Effector memory CD8-positive, alpha-beta T cell (primary cell): Measurements from ENCODE around the gene REG3G.
"Not testable (repeated sequence)": the region's sequence is repeated elsewhere in the genome, so short reads cannot be mapped to it uniquely, and the experiment has no call there.

ENCODE experiments used
- ATAC-seq: fragments of 150-1000 bp; cut with Tn5 transposase; replicated peaks from 2 replicates; pipeline ENCODE4 v1.10.0; 2021; ENCODE audit warnings: mild to moderate bottlenecking, moderate library complexity
- DNase-seq, 3 experiments: peaks; one replicate each; pipeline ENCODE4 v3.0.0; 2021
- H3K27ac Mint-ChIP-seq, 2 donors: one replicate each; pipeline ENCODE4 v1.8.0; 2022; ENCODE audit warnings: mild to moderate bottlenecking in 2 of 2, mixed read lengths in 2 of 2, moderate library complexity in 2 of 2
- H3K27me3 Mint-ChIP-seq, 2 donors: one replicate each; pipeline ENCODE4 v1.8.0; 2022; ENCODE audit warnings: mixed read lengths in 2 of 2
- H3K36me3 Mint-ChIP-seq: one replicate; pipeline ENCODE4 v1.8.0; 2022; ENCODE audit warnings: mild to moderate bottlenecking, moderate library complexity, mixed read lengths; ENCODE audit not compliant: insufficient read depth
- H3K4me1 Mint-ChIP-seq, 2 donors: one replicate each; pipeline ENCODE4 v1.8.0; 2022; ENCODE audit warnings: low read depth in 2 of 2, mixed read lengths in 2 of 2
- H3K4me3 Mint-ChIP-seq, 2 donors: one replicate each; pipeline ENCODE4 v1.8.0; 2022; ENCODE audit warnings: mild to moderate bottlenecking in 2 of 2, mixed read lengths in 2 of 2, moderate library complexity in 2 of 2
- H3K9me3 Mint-ChIP-seq, 2 donors: one replicate each; pipeline ENCODE4 v1.8.0; 2022; ENCODE audit warnings: mixed read lengths in 2 of 2

REG3G gene

DNA sequence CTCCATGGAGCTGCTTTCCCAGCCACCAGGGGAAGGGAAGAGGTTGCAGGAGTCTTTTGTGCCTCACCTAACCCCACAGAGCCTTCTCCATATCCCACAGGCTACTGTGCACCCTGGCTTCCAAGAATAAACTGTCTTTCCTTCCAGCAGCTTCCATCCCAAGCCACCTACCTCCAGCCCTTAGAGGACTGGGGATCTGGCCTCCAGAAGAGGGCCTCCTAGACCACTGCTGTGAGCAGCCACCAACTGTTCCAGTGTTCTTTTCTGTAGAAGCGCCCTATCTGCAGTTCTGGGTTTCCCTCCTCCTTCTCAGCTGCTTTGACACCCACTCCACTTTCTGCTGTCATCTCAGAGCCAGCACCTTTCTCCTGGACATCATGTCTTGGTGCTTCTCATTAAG, 30.7 kb upstream of the REG3G start:
- H3K4me3 Mint-ChIP-seq = no peak overlapping the region

DNA sequence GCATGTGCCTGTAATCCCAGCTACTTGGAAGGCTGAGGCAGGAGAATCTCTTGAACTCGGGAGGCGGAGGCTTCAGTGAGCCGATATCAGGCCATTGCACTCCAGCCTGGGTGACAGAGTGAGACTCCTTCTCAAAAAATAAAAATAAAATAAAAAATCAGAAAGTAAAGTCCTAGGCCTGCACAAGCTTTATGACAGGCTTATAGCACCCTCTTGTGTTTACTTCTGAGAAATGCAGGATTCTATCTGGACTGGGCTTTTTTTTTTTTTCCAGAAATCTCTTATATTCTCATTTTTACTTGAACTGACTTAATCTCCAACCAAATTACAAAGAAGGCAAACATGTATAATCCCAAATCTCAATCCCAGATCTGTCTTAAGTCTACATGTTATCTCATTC, 26.1 kb upstream of the REG3G start:
- Mint-ChIP-seq H3K27ac (no peak overlapping the region), H3K36me3 (no peaks in the 10 kb centered on the region), H3K4me1 (no peaks in the 10 kb centered on the region), H3K27me3 (peaks cover 2 to 7% of the 10 kb centered on the region in 2 donors), H3K4me3 (no peak overlapping the region), H3K9me3 (peaks cover 6 to 26% of the 10 kb centered on the region in 2 donors)
- DNase-seq (no peak), ATAC-seq (no peak)

More for the DNA sequence above, 30.7 kb upstream of the REG3G start:
- peaks cover 15 to 24% of the 10 kb centered on the region in 2 donors for H3K9me3 Mint-ChIP-seq
- DNase-seq (no peak), ATAC-seq (no peak)
- H3K27ac Mint-ChIP-seq = no peak overlapping the region
- H3K4me1 Mint-ChIP-seq = no peaks in the 10 kb centered on the region
- no peaks in the 10 kb centered on the region for H3K36me3 Mint-ChIP-seq
- peaks cover 14 to 28% of the 10 kb centered on the region in 2 donors for H3K27me3 Mint-ChIP-seq

DNA sequence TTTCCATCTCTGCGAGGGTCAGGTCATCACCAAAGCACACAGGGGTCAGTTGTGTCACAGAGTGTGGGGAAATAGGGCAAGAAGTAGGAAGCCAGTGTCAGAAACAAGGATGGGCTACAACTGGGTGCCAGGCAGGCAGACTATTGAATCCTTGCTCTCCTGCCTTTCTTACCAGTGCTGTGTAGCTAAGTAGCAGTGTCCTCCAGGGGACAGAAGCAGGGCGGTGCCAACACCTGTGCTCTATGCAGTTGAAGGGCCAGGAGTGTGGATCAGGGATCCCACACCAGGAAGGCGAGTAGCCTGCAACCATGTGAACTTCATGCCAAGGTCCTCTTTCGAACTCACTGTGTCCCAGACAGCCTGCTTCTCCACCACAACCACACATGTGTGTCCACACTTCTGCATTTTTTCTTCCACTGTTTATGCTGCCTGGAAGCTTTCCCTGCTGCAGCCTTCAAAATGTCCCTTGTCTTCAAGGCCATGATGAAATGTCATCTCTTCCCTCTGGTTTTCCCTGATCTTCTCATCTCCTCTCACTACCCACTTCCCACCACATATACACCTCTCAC, 25.4 kb upstream of the REG3G start:
- no peaks in the 10 kb centered on the region for H3K4me1 Mint-ChIP-seq
- no peak overlapping the region for H3K27ac Mint-ChIP-seq
- no peaks in the 10 kb centered on the region for H3K36me3 Mint-ChIP-seq
- H3K9me3 Mint-ChIP-seq = peaks cover 5 to 20% of the 10 kb centered on the region in 2 donors
- no peak for DNase-seq
- no peaks in the 10 kb centered on the region for H3K27me3 Mint-ChIP-seq
- no peak overlapping the region for H3K4me3 Mint-ChIP-seq
- ATAC-seq = no peak

DNA sequence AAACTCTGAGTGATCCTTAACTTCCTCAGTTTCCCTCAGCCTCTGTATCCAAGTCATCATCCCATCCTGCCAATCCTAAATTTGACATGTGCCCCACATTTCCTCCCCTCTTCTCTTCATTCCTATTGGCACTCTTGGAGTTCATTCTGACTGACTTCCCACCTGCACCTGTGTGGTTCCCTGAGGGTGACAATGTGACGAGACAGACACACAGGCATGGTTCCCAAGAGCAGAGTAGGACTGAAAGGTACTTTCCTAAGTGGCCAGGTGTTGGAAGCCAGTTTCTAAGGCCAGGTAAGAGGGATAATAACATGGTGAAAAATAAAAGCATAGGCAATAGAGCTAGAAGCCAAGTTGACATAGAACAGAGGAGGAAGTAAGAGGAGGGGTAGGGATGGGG, 24.2 kb upstream of the REG3G start:
- Mint-ChIP-seq H3K27ac (no peak overlapping the region), H3K36me3 (no peaks in the 10 kb centered on the region), H3K4me1 (no peaks in the 10 kb centered on the region), H3K9me3 (peaks cover 7 to 17% of the 10 kb centered on the region in 2 donors), H3K4me3 (no peak overlapping the region), H3K27me3 (no peaks in the 10 kb centered on the region)
- DNase-seq (no peak), ATAC-seq (no peak)

DNA sequence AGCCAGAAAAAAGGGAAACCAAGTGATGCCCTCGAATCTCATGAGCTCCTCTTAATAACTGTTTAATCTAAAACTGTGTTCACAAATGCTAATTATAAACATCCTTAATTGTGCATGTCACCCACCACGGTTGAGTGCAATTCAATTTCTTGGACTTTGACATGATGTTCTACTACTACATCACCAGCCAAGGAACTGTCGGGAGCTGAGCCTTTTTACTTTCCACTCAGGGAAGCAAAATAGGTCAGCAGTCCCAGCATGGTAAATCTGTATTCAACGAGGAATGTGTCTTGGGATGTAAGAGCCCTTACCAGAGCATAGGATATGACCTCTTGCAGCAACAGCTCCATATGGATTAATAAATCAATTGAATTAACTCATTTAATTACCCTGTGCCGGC, 20.8 kb upstream of the REG3G start:
- DNase-seq (no peak), ATAC-seq (no peak)
- H3K4me3 Mint-ChIP-seq = no peak overlapping the region

DNA sequence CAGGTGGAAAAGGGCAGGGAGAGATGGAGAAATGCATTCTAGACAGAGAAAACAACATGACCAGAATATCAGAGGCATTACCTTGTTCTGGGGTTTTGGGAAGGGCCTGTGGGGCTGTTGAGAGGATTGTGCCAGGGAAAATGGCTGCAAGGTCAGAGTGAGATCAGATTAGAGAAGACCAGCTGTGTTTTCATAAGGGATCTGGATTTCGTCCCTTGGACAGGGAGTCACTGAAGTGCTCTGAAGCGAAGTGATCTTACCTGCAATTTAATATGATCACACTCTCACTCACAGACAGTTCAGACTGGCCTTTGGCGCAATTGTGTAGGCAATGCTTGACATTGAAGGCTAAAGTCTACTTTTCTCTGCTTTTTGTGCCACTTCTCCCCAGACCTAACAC, 20.3 kb upstream of the REG3G start:
- H3K27me3 Mint-ChIP-seq = no peaks in the 10 kb centered on the region
- no peaks in the 10 kb centered on the region for H3K36me3 Mint-ChIP-seq
- DNase-seq (no peak), ATAC-seq (no peak)
- H3K27ac Mint-ChIP-seq = no peak overlapping the region
- no peak overlapping the region for H3K4me3 Mint-ChIP-seq
- H3K4me1 Mint-ChIP-seq = no peaks in the 10 kb centered on the region
- H3K9me3 Mint-ChIP-seq = peaks cover 13 to 17% of the 10 kb centered on the region in 2 donors

More for the DNA sequence above, 20.8 kb upstream of the REG3G start:
- Mint-ChIP-seq H3K27ac (no peak overlapping the region), H3K36me3 (no peaks in the 10 kb centered on the region), H3K27me3 (no peaks in the 10 kb centered on the region), H3K9me3 (peaks cover 13 to 22% of the 10 kb centered on the region in 2 donors), H3K4me1 (no peaks in the 10 kb centered on the region)

DNA sequence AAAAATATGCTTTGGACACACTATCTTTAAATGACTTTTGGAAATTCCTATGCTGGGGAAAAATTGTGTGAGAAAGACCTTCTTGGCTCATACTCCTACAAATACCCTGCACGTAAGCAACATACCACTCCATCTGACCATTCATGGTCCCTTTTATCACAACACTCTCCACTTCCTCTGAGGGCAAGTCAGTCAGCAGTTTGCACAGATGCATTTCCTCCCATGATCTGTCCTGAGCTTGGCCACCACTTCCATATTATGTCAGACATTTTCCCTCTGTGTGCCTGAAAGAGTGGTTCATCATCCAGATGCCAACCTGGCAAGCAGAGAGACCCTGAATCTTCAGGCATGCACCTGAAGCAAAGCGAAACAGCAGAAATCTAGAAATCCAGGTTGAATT, 16.1 kb upstream of the REG3G start:
- Mint-ChIP-seq H3K9me3 (peaks cover 5 to 16% of the 10 kb centered on the region in 2 donors), H3K27me3 (no peaks in the 10 kb centered on the region), H3K4me3 (no peak overlapping the region), H3K4me1 (no peaks in the 10 kb centered on the region), H3K36me3 (no peaks in the 10 kb centered on the region), H3K27ac (no peak overlapping the region)
- ATAC-seq (no peak), DNase-seq (no peak)

DNA sequence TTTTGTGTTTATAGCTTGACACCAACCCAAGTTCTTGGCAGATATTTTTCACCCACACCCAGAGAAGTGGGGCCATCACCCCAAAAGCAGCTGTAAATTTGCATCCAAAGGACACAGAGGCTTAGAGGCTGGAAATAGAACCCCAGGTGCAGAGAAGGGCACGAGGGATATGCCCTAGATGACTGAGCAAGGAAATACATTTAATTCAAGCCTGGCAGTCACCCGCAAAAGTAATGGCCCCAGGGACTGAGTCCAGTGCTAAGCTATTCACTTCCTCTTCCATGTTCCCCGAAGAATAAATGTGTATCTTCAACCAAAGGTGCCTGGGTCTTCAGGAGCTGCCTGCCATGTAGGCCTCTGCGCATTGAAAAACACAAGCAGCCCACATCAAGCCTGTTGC, 14.0 kb upstream of the REG3G start:
- Mint-ChIP-seq H3K36me3 (no peaks in the 10 kb centered on the region), H3K4me3 (no peak overlapping the region), H3K9me3 (peaks cover 5 to 14% of the 10 kb centered on the region in 2 donors), H3K27ac (no peak overlapping the region), H3K27me3 (no peaks in the 10 kb centered on the region), H3K4me1 (no peaks in the 10 kb centered on the region)
- ATAC-seq (no peak), DNase-seq (no peak)

DNA sequence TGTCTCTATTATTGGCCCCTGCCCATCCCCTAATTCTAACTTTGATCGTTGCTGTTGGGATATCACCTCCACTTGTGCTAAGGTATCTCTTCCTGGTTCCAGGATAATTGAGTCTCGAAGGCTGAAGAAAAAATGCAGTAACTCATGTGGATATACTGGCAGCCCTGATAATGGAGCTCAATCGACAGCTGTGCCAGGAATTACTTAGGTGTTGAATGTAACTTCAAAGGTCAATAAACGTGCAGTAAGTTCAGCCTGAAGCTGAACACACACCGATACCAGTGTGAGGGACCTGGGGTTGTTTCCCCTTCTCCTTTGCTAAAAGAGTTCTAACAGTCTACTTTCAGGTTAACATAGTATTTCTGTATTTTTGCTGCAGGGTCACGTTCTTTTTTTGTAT, 11.9 kb upstream of the REG3G start:
- ATAC-seq = no peak
- no peak overlapping the region for H3K27ac Mint-ChIP-seq
- no peak for DNase-seq
- H3K4me1 Mint-ChIP-seq = no peaks in the 10 kb centered on the region
- peaks cover 0 to 13% of the 10 kb centered on the region in 2 donors for H3K9me3 Mint-ChIP-seq
- H3K36me3 Mint-ChIP-seq = no peaks in the 10 kb centered on the region
- H3K27me3 Mint-ChIP-seq = no peaks in the 10 kb centered on the region
- H3K4me3 Mint-ChIP-seq = no peak overlapping the region

DNA sequence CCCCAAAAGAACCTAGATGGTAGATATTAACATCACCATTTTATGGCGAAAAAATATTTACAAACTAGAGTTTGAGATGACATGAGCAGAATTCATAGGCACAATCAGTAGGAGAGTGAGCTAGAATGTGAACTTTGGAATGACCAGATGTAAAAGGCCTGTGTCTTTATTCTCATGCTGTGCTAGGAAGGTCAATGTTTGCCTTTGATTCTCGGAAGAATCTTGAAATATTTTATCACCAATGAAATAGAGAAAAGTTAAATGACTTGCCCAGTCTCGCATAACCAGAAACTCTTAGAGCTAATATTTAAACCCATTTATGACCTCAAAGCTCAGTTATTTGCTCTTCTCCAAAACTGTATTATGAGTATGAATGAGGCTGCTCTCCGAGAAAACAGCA, 9.2 kb upstream of the REG3G start:
- H3K27ac Mint-ChIP-seq = no peak overlapping the region
- H3K36me3 Mint-ChIP-seq = no peaks in the 10 kb centered on the region
- no peak for ATAC-seq

DNA sequence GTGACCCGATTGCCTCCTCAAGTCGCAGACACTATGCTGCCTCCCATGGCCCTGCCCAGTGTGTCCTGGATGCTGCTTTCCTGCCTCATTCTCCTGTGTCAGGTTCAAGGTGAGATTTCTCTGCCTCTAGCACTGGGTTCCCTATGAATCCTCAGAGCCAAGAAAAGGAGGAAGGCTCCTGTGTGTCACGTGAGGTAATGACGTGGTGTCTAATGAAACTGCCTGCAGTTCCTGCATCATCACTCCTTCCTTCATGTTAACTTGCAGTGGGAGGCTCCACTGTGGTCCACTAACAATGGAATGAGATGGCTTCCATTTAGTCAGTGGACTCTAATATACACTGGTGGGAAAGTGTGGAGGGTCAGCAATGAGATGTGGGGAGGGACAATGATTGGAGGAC, 559 bp downstream of the REG3G start:
- no peak for ATAC-seq
- H3K4me3 Mint-ChIP-seq = no peak overlapping the region
- no peak overlapping the region for H3K27ac Mint-ChIP-seq
- no peaks in the 10 kb centered on the region for H3K27me3 Mint-ChIP-seq
- H3K9me3 Mint-ChIP-seq = peaks cover 14 to 21% of the 10 kb centered on the region in 2 donors
- no peaks in the 10 kb centered on the region for H3K4me1 Mint-ChIP-seq
- no peaks in the 10 kb centered on the region for H3K36me3 Mint-ChIP-seq
- no peak for DNase-seq

More for the DNA sequence above, 9.2 kb upstream of the REG3G start:
- H3K9me3 Mint-ChIP-seq = peaks cover 7 to 11% of the 10 kb centered on the region in 2 donors
- no peak overlapping the region for H3K4me3 Mint-ChIP-seq
- H3K4me1 Mint-ChIP-seq = no peaks in the 10 kb centered on the region
- no peak for DNase-seq
- H3K27me3 Mint-ChIP-seq = no peaks in the 10 kb centered on the region

DNA sequence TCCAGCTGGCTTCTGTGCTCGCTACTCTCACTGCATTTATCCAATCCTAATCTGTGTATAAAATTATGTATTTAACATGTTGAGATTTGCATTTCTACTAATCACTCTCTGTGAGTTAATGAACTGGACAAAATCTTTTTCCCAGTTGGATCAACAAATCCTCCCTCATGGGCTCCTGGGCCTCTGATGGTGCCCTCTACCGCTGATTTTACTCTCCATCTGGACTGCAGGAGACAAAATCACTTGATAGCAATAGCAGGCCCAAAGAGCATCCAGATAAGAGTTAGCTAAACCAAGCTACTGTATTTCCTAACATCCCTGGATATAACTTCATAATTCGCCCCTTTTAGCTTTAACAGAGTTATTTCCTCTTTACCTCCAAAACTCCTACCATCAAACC, 14.4 kb downstream of the REG3G start:
- no peaks in the 10 kb centered on the region for H3K27me3 Mint-ChIP-seq
- H3K4me3 Mint-ChIP-seq = no peak overlapping the region
- H3K4me1 Mint-ChIP-seq = no peaks in the 10 kb centered on the region
- ATAC-seq (no peak), DNase-seq (no peak)
- no peak overlapping the region for H3K27ac Mint-ChIP-seq
- H3K36me3 Mint-ChIP-seq = no peaks in the 10 kb centered on the region
- peaks cover 1 to 14% of the 10 kb centered on the region in 2 donors for H3K9me3 Mint-ChIP-seq

DNA sequence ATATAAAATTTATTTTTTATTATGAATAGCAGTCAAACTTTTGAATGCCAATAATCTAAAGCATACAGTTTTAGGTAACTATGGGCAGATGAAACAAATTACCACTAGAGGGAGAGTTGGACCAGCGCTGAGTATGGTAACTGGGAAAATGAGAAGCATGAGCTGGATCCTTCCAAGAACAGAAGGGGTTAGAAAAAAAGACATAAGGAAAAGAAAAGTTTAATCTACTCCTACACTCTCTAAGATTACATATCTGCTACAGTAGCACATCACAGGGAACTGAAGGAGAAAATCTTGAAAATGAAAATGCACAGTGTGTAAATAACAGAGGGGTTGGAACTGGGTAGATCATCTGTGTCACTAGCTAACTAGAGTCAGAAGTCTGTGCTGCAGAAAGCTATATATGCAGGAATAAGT, 15.5 kb downstream of the REG3G start:
- no peaks in the 10 kb centered on the region for H3K27me3 Mint-ChIP-seq
- H3K36me3 Mint-ChIP-seq = no peaks in the 10 kb centered on the region
- no peak overlapping the region for H3K4me3 Mint-ChIP-seq
- H3K4me1 Mint-ChIP-seq = no peaks in the 10 kb centered on the region
- H3K27ac Mint-ChIP-seq = no peak overlapping the region
- peaks cover 3 to 14% of the 10 kb centered on the region in 2 donors for H3K9me3 Mint-ChIP-seq
- DNase-seq (no peak), ATAC-seq (no peak)

DNA sequence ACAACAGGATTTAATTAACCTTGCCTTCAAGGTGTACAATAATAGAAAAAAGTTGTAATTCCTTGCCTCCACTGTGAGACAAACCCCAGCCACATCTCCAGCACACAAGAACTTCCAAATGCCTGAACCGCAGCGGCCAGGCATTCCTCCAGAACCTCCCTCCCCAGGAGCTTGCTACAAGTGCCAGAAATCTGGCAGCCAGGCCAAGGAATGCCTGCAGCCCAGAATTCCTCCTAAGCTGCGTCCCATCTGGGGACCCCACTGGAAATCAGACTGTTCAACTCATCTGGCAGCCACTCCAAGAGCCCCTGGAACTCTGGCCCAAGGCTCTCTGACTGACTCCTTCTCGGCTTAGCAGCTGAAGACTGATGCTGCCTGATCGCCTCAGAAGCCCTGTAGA, 28.0 kb downstream of the REG3G start:
- not testable (repeated sequence) for H3K27me3 Mint-ChIP-seq, H3K27ac Mint-ChIP-seq, H3K4me1 Mint-ChIP-seq, ATAC-seq, H3K4me3 Mint-ChIP-seq, H3K36me3 Mint-ChIP-seq, DNase-seq
- peaks cover 15 to 28% of the 10 kb centered on the region in 2 donors for H3K9me3 Mint-ChIP-seq

DNA sequence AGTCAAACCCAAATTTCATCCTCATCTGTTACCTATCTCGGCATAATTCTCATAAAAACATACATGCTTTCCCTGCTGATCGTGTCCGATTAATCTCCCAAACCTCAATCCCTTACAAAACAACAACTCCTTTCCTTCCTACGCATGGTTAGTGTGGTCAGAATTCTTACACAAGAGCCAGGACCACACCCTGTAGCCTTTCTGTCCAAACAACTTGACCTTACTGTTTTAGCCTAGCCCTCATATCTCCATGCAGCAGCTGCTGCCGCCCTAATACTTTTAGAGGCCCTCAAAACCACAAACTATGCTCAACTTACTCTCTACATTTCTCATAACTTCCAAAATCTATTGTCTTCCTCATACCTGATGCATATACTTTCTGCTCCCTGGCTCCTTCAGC, 29.3 kb downstream of the REG3G start:
- H3K27ac Mint-ChIP-seq, H3K36me3 Mint-ChIP-seq, H3K27me3 Mint-ChIP-seq, DNase-seq, H3K4me1 Mint-ChIP-seq, ATAC-seq, H3K4me3 Mint-ChIP-seq: not testable (repeated sequence)
- peaks cover 13 to 30% of the 10 kb centered on the region in 2 donors for H3K9me3 Mint-ChIP-seq
